HepG2 (cell line): ENCODE data around the gene SP8. TPM values are rescaled to one million over a fixed set of nuclear protein-coding genes. Genes with fewer than 3 reads are reported as not detected.

Source experiments
- ATAC-seq: fragments of 200-7000 bp; cut with Tn5 transposase; 3 replicates; pipeline ENCODE4 v1.9.1; 2020; ENCODE audit warnings: mild to moderate bottlenecking, moderate library complexity
- BruUV-seq: library from RNA; stranded (reverse); fragments of 400-500 nt; replicated peaks from 2 replicates; lab custom pipeline; 2021; lab: Mats Ljungman, UMichigan
- CTCF ChIA-PET: fragments of 300-600 bp; formaldehyde crosslinking; extraction: SDS; loops from one replicate; lab custom pipeline; 2021; ENCODE audit warnings: low total read pairs, inconsistent platforms, low intra/inter-chr PET ratio; lab: Yijun Ruan, JAX
- POLR2A ChIA-PET: fragments of 350-600 bp; sonication (Branson Sonifier 250); formaldehyde crosslinking; loops from one replicate; lab custom pipeline; 2020; ENCODE audit warnings: antibody characterized with exemption, inconsistent platforms; lab: Yijun Ruan, JAX
- DNase-seq: peaks from one replicate; pipeline ENCODE4 v3.0.0-alpha.2; 2015; ENCODE audit warnings: low spot score
- FAIRE-seq: peaks from 3 replicates; lab custom pipeline; 2011; peaks lifted over from hg19 to GRCh38; lab: Jason Lieb, UNC
- H2AFZ ChIP-seq: one replicate; pipeline ENCODE4 v1.6.1; 2011; ENCODE audit warnings: low read length, inconsistent platforms
- H3K27ac ChIP-seq: fragments of 300-600 bp; 3 replicates; pipeline ENCODE4 v1.8.0; 2011; ENCODE audit warnings: mixed run types, mild to moderate bottlenecking, mixed read lengths, low read length, inconsistent platforms; ENCODE audit not compliant: insufficient read depth; ENCODE audit errors: extremely low read length
- H3K27me3 ChIP-seq, 2 experiments: fragments of 200-600 bp in 1 of 2; 2 replicates in 1 of 2; 3 replicates in 1 of 2; pipeline versions ENCODE4 v1.6.0 to v1.8.0; 2011; ENCODE audit warnings: low read length in 2 of 2, mild to moderate bottlenecking in 2 of 2, moderate library complexity in 2 of 2, inconsistent platforms in 1 of 2; ENCODE audit not compliant: insufficient read depth in 2 of 2, control insufficient read depth in 1 of 2
- H3K36me3 ChIP-seq, 2 experiments: fragments of 200-600 bp in 1 of 2; replicated peaks in 1 of 2; 2 replicates in 1 of 2; 3 replicates in 1 of 2; pipeline versions ENCODE4 v1.5.1 to v1.8.0; 2011; ENCODE audit warnings: low read length in 2 of 2, inconsistent platforms in 1 of 2; ENCODE audit not compliant: insufficient read depth in 2 of 2, control insufficient read depth in 1 of 2
- H3K4me1 ChIP-seq: 2 replicates; pipeline ENCODE4 v1.5.1; 2012; ENCODE audit warnings: low read length, inconsistent platforms; ENCODE audit not compliant: insufficient read depth
- H3K4me2 ChIP-seq: 2 replicates; pipeline ENCODE4 v1.6.0; 2011; ENCODE audit warnings: low read depth, low read length, inconsistent platforms
- H3K4me3 ChIP-seq, 3 experiments: fragments of 200-600 bp in 1 of 3; sonication (generic), shearing (Covaris generic) in 1 of 3; replicated peaks in 1 of 3; 2 replicates each; pipeline ENCODE4 v1.5.1; 2011 to 2016; ENCODE audit warnings: low read length in 3 of 3, inconsistent platforms in 2 of 3, low read depth in 2 of 3, mild to moderate bottlenecking in 2 of 3, control low read depth in 1 of 3, mixed read lengths in 1 of 3; ENCODE audit not compliant: insufficient read depth in 1 of 3
- H3K79me2 ChIP-seq: one replicate; pipeline ENCODE4 v1.6.1; 2011; ENCODE audit warnings: low read length, inconsistent platforms; ENCODE audit not compliant: insufficient read depth
- H3K9ac ChIP-seq: 2 replicates; pipeline ENCODE4 v1.6.0; 2011; ENCODE audit warnings: mild to moderate bottlenecking, low read depth, low read length, inconsistent platforms; ENCODE audit not compliant: insufficient read depth
- H3K9me3 ChIP-seq: 2 replicates; pipeline ENCODE4 v1.5.1; 2012; ENCODE audit warnings: mild to moderate bottlenecking, low read length
- H4K20me1 ChIP-seq: 2 replicates; pipeline ENCODE4 v1.6.0; 2011; ENCODE audit warnings: inconsistent platforms, mild to moderate bottlenecking, low read length, moderate library complexity; ENCODE audit not compliant: insufficient read depth
- AKAP8 ChIP-seq: sonication (generic); formaldehyde crosslinking; IDR thresholded peaks from 2 replicates; pipeline ENCODE4 v1.5.1; 2020; ENCODE audit warnings: mild to moderate bottlenecking, missing genetic modification reagents
- FOXA3 ChIP-seq: IDR thresholded peaks from 2 replicates; pipeline ENCODE4 v1.6.1; 2016; ENCODE audit warnings: missing genetic modification reagents, missing compliant biosample characterization
- FOXM1 ChIP-seq: sonication (generic); formaldehyde crosslinking; IDR thresholded peaks from 2 replicates; pipeline ENCODE4 v1.5.0; 2020; ENCODE audit warnings: missing genetic modification reagents
- HNRNPUL1 ChIP-seq: fragments of 200-400 bp; formaldehyde crosslinking; IDR thresholded peaks from 2 replicates; pipeline ENCODE4 v1.6.1; 2017; ENCODE audit warnings: low read depth, mild to moderate bottlenecking, low read length, moderate library complexity
- MXI1 ChIP-seq: IDR thresholded peaks from 3 replicates; pipeline ENCODE4 v1.6.1; 2012; ENCODE audit warnings: low read depth, low read length, inconsistent platforms, borderline replicate concordance
- MYPOP ChIP-seq: sonication (generic); formaldehyde crosslinking; IDR thresholded peaks from 2 replicates; pipeline ENCODE4 v1.8.1; 2023; ENCODE audit warnings: mild to moderate bottlenecking, moderate library complexity, missing genetic modification reagents
- THYN1 ChIP-seq: sonication (generic); formaldehyde crosslinking; IDR thresholded peaks from 2 replicates; pipeline ENCODE4 v1.8.1; 2023; ENCODE audit warnings: low read depth, mild to moderate bottlenecking, moderate library complexity, missing genetic modification reagents, borderline replicate concordance
- ZBTB7A ChIP-seq: sonication (generic); formaldehyde crosslinking; IDR thresholded peaks from 2 replicates; pipeline ENCODE4 v1.8.0; 2022; ENCODE audit warnings: mild to moderate bottlenecking, missing genetic modification reagents
- ZBTB8A ChIP-seq: sonication (generic); formaldehyde crosslinking; IDR thresholded peaks from 2 replicates; pipeline ENCODE4 v1.4.0; 2020; ENCODE audit warnings: mild to moderate bottlenecking, low read depth, missing genetic modification reagents, borderline replicate concordance
- ZNF709 ChIP-seq: sonication (generic); formaldehyde crosslinking; IDR thresholded peaks from 2 replicates; pipeline ENCODE4 v1.5.0; 2020; ENCODE audit warnings: mild to moderate bottlenecking, missing genetic modification reagents
- ZNF839 ChIP-seq: sonication (generic); formaldehyde crosslinking; IDR thresholded peaks from 2 replicates; pipeline ENCODE4 v1.4.0; 2020; ENCODE audit warnings: missing genetic modification reagents, mild to moderate bottlenecking, borderline replicate concordance
- WGBS: methylation state at CpG from one replicate; pipeline ENCODE4 v1.1.6; 2017; ENCODE audit warnings: low lambda C conversion rate; 5-methylcytosine and 5-hydroxymethylcytosine counted together
- in situ Hi-C: cut with HindIII; loops from 2 replicates; pipeline ENCODE4 v1.10.0; 2017; ENCODE audit warnings: low pct_unique_long_range_greater_than_20kb; ENCODE audit not compliant: extremely low pct_ligation_motif_present
- intact Hi-C: fragments of 100-400 bp; cut with micrococcal nuclease; formaldehyde crosslinking; loops from one replicate; pipeline ENCODE4 v1.10.0; 2022; ENCODE audit not compliant: unreplicated experiment
- polyA plus RNA-seq, 8 experiments: library from polyadenylated mRNA; depleted of rRNA in 3 of 8; stranded (reverse) in 7 of 8; unstranded in 1 of 8; fragments of >200 nt; fragmentation: Illumina TruSeq in 4 of 8; extraction: Trizol in 4 of 8; gene quantifications; 2 replicates each; pipeline versions ENCODE4 v1.2.1 to v1.2.3, GENCODE V29; 2011 to 2016; ENCODE audit warnings: low read depth in 4 of 8, missing spikeins in 1 of 8, mixed read lengths in 1 of 8; ENCODE audit not compliant: insufficient read depth in 1 of 8
- total RNA-seq, 5 experiments: library from RNA; depleted of rRNA; stranded (reverse); fragments of >200 nt; fragmentation: Illumina TruSeq; extraction: Trizol; gene quantifications; 2 replicates each; pipeline ENCODE4 v1.2.3, GENCODE V29; 2016; ENCODE audit warnings: low read depth in 1 of 5
- TF ChIP-seq, protein P1 (sequence below): sonication (generic); formaldehyde crosslinking; IDR thresholded peaks from one replicate; pipeline ENCODE4 v1.5.1; 2020; ENCODE audit warnings: mild to moderate bottlenecking, missing genetic modification reagents; ENCODE audit errors: not compliant biosample characterization

Gene SP8
- total and polyA plus RNA-seq, 2 of the 13 experiments (the other 11 are each of a cell fraction or from before 2014, with no cell fraction given), result not detected

GRCh38 chr7:20798694-20799121 lies 12.0 kb upstream of the SP8 start:
- 22% methylated on average over 11 of the region's 15 CpGs for WGBS
- in situ Hi-C loops, result loop anchor here (25.0 kb wide), 1 partner anchor 714 kb away; no protein-coding TSS in a partner anchor
- no peak for FAIRE-seq

More at GRCh38 chr7:20798694-20799121, 12.0 kb upstream of the SP8 start:
- peaks cover 8% of the 10 kb centered on the region for H3K4me1 ChIP-seq
- BruUV-seq, result no TSS peak
- peaks cover 4 to 42% of the 10 kb centered on the region in 2 experiments; a peak in 4 of 5 replicates for H3K27me3 ChIP-seq
- no peaks in the 10 kb centered on the region for H4K20me1 ChIP-seq
- H3K4me2 ChIP-seq, result peak overlapping the region; percentile 61; the same call in 1 of the 2 replicates
- H3K9me3 ChIP-seq, result no peaks in the 10 kb centered on the region
- H3K79me2 ChIP-seq, result no peaks in the 10 kb centered on the region
- peak overlapping the region in 2 of 3 experiments; percentile 40 to 66; a peak in 3 of 6 replicates for H3K4me3 ChIP-seq
- DNase-seq (no peak), ATAC-seq (no peak)
- TF ChIP-seq ZNF709 (CRISPR knock-in tag) (no peak), AKAP8 (CRISPR knock-in tag) (no peak), MXI1 (no peak), FOXA3 (CRISPR knock-in tag) (no peak), ZNF839 (CRISPR knock-in tag) (no peak), MYPOP (CRISPR knock-in tag) (no peak), ZBTB7A (CRISPR knock-in tag) (no peak), THYN1 (CRISPR knock-in tag) (no peak), HNRNPUL1 (no peak), FOXM1 (CRISPR knock-in tag) (no peak), ZBTB8A (CRISPR knock-in tag) (no peak)
- TF ChIP-seq, protein P1, sequence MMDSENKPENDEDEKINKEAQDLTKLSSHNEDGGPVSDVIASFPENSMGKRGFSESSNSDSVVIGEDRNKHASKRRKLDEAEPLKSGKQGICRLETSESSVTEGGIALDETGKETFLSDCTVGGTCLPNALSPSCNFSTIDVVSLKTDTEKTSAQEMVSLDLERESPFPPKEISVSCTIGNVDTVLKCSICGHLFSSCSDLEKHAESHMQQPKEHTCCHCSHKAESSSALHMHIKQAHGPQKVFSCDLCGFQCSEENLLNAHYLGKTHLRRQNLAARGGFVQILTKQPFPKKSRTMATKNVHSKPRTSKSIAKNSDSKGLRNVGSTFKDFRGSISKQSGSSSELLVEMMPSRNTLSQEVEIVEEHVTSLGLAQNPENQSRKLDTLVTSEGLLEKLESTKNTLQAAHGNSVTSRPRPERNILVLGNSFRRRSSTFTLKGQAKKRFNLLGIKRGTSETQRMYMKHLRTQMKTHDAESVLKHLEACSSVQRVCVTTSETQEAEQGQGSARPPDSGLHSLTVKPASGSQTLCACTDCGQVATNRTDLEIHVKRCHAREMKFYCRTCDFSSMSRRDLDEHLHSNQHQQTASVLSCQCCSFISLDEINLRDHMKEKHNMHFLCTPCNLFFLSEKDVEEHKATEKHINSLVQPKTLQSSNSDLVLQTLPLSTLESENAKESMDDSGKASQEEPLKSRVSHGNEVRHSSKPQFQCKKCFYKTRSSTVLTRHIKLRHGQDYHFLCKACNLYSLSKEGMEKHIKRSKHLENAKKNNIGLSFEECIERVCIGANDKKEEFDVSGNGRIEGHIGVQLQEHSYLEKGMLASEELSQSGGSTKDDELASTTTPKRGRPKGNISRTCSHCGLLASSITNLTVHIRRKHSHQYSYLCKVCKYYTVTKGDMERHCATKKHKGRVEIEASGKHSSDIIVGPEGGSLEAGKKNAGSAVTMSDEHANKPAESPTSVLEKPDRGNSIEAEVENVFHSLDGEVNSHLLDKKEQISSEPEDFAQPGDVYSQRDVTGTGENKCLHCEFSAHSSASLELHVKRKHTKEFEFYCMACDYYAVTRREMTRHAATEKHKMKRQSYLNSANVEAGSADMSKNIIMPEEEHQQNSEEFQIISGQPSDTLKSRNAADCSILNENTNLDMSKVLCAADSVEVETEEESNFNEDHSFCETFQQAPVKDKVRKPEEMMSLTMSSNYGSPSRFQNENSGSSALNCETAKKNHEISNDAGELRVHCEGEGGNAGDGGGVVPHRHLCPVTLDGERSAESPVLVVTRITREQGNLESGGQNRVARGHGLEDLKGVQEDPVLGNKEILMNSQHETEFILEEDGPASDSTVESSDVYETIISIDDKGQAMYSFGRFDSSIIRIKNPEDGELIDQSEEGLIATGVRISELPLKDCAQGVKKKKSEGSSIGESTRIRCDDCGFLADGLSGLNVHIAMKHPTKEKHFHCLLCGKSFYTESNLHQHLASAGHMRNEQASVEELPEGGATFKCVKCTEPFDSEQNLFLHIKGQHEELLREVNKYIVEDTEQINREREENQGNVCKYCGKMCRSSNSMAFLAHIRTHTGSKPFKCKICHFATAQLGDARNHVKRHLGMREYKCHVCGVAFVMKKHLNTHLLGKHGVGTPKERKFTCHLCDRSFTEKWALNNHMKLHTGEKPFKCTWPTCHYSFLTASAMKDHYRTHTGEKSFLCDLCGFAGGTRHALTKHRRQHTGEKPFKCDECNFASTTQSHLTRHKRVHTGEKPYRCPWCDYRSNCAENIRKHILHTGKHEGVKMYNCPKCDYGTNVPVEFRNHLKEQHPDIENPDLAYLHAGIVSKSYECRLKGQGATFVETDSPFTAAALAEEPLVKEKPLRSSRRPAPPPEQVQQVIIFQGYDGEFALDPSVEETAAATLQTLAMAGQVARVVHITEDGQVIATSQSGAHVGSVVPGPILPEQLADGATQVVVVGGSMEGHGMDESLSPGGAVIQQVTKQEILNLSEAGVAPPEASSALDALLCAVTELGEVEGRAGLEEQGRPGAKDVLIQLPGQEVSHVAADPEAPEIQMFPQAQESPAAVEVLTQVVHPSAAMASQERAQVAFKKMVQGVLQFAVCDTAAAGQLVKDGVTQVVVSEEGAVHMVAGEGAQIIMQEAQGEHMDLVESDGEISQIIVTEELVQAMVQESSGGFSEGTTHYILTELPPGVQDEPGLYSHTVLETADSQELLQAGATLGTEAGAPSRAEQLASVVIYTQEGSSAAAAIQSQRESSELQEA (CRISPR knock-in tag), result no peak
- H3K9ac ChIP-seq, result no peak overlapping the region
- CTCF ChIA-PET, result no interaction called here
- intact Hi-C loops, result no loop called here
- H3K27ac ChIP-seq, result no peak overlapping the region
- no peak overlapping the region for H2AFZ ChIP-seq
- H3K36me3 ChIP-seq, result no peaks in the 10 kb centered on the region
- POLR2A ChIA-PET, result no interaction called here
